H1 (cell line): ENCODE results near the gene PRG3. TPM values are rescaled to one million over a fixed set of nuclear protein-coding genes. Genes with fewer than 3 reads are reported as not detected.
A peak's percentile ranks its signal among the peaks of the same experiment; 100 is the strongest.

Source experiments
- CTCF ChIA-PET: fragments of 300-600 bp; sonication (Branson Sonifier 250); formaldehyde crosslinking; loops from one replicate; lab custom pipeline; 2021; ENCODE audit not compliant: partially characterized antibody; lab: Charles Lee
- POLR2A ChIA-PET: fragments of 300-600 bp; sonication (Branson Sonifier 250); formaldehyde crosslinking; loops from one replicate; lab custom pipeline; 2021; ENCODE audit warnings: inconsistent platforms; ENCODE audit not compliant: partially characterized antibody; lab: Charles Lee
- DNase-seq, 2 experiments: peaks; one replicate each; pipeline versions ENCODE4 v3.0.0 to v3.0.0-alpha.2; 2010 to 2022; ENCODE audit warnings: low spot score in 2 of 2, low read depth in 1 of 2, mixed read lengths in 1 of 2
- FAIRE-seq: peaks from 2 replicates; lab custom pipeline; 2011; peaks lifted over from hg19 to GRCh38; lab: Jason Lieb, UNC
- H2AFZ ChIP-seq: 2 replicates; pipeline ENCODE4 v1.8.1; 2012; ENCODE audit warnings: low read length, inconsistent platforms
- H2AK5ac ChIP-seq: 2 replicates; pipeline ENCODE4 v1.6.1; 2013; ENCODE audit warnings: low read depth, low read length
- H2BK120ac ChIP-seq: replicated peaks from 2 replicates; pipeline ENCODE3; 2013; ENCODE audit warnings: low read depth, low read length, inconsistent platforms
- H2BK12ac ChIP-seq: 2 replicates; pipeline ENCODE4 v1.6.1; 2013; ENCODE audit warnings: low read depth, low read length
- H2BK15ac ChIP-seq: 2 replicates; pipeline ENCODE4 v1.6.1; 2013; ENCODE audit warnings: low read length
- H2BK20ac ChIP-seq: 2 replicates; pipeline ENCODE4 v1.6.1; 2013; ENCODE audit warnings: low read length
- H2BK5ac ChIP-seq: 2 replicates; pipeline ENCODE4 v1.6.1; 2013; ENCODE audit warnings: low read depth, low read length
- H3K14ac ChIP-seq: 2 replicates; pipeline ENCODE4 v1.6.1; 2013; ENCODE audit warnings: inconsistent platforms; ENCODE audit not compliant: insufficient read length
- H3K18ac ChIP-seq: 2 replicates; pipeline ENCODE4 v1.6.1; 2013; ENCODE audit warnings: low read length; ENCODE audit errors: extremely low read depth
- H3K23ac ChIP-seq: 2 replicates; pipeline ENCODE4 v1.6.1; 2013; ENCODE audit warnings: inconsistent platforms; ENCODE audit not compliant: insufficient read length
- H3K23me2 ChIP-seq: 2 replicates; pipeline ENCODE4 v1.6.1; 2013; ENCODE audit warnings: low read depth, low read length
- H3K27ac ChIP-seq: 2 replicates; pipeline ENCODE4 v1.6.1; 2011; ENCODE audit warnings: low read depth, low read length, inconsistent platforms
- H3K27me3 ChIP-seq, 4 experiments: replicated peaks in 1 of 4; 1 replicate in 1 of 4; 2 replicates in 3 of 4; pipeline versions ENCODE4 v1.6.1 to v1.8.1; 2011 to 2013; ENCODE audit warnings: low read length in 3 of 4, mild to moderate bottlenecking in 3 of 4, inconsistent platforms in 2 of 4, mixed read lengths in 2 of 4, moderate library complexity in 1 of 4; ENCODE audit not compliant: control insufficient read depth in 3 of 4, insufficient read depth in 3 of 4; ENCODE audit errors: extremely low read depth in 1 of 4
- H3K36me3 ChIP-seq, 4 experiments: 2 replicates each; pipeline versions ENCODE4 v1.6.1 to v1.8.1; 2011 to 2013; ENCODE audit warnings: mild to moderate bottlenecking in 4 of 4, low read length in 3 of 4, moderate library complexity in 2 of 4, control low read depth in 1 of 4, inconsistent platforms in 1 of 4; ENCODE audit not compliant: insufficient read depth in 4 of 4, control insufficient read depth in 2 of 4
- H3K4ac ChIP-seq: replicated peaks from 2 replicates; pipeline ENCODE3; 2013; ENCODE audit warnings: low read length, low read depth, mixed read lengths, inconsistent platforms; ENCODE audit not compliant: insufficient read length
- H3K4me1 ChIP-seq, 4 experiments: replicated peaks in 1 of 4; 1 replicate in 1 of 4; 2 replicates in 3 of 4; pipeline versions ENCODE4 v1.6.1 to v1.8.1; 2011 to 2013; ENCODE audit warnings: low read length in 3 of 4, inconsistent platforms in 2 of 4, mixed read lengths in 1 of 4; ENCODE audit not compliant: insufficient read depth in 4 of 4, control insufficient read depth in 3 of 4
- H3K4me2 ChIP-seq, 2 experiments: 2 replicates each; pipeline versions ENCODE4 v1.6.1 to v1.8.1; 2011 to 2013; ENCODE audit warnings: low read depth in 2 of 2, low read length in 2 of 2, control low read depth in 1 of 2, inconsistent platforms in 1 of 2, mild to moderate bottlenecking in 1 of 2; ENCODE audit not compliant: insufficient read depth in 1 of 2
- H3K4me3 ChIP-seq, 4 experiments: fragments of 200-600, 300-600 bp in 1 of 4; sonication (generic), shearing (Covaris generic), sonication (Bioruptor Twin) in 1 of 4; 2 replicates each; pipeline versions ENCODE4 v1.5.1 to v1.8.1; 2011 to 2016; ENCODE audit warnings: low read length in 4 of 4, low read depth in 3 of 4, control low read depth in 2 of 4, inconsistent platforms in 2 of 4, mild to moderate bottlenecking in 2 of 4, mixed read lengths in 1 of 4, moderate library complexity in 1 of 4; ENCODE audit not compliant: insufficient read depth in 2 of 4; ENCODE audit errors: extremely low read depth in 1 of 4
- H3K56ac ChIP-seq: replicated peaks from 2 replicates; pipeline ENCODE3; 2013; ENCODE audit warnings: low read depth, mild to moderate bottlenecking, mixed read lengths, low read length, inconsistent platforms; ENCODE audit not compliant: insufficient read length
- H3K79me1 ChIP-seq: 2 replicates; pipeline ENCODE4 v1.6.1; 2013; ENCODE audit warnings: low read depth, low read length, control low read depth
- H3K79me2 ChIP-seq, 2 experiments: 2 replicates each; pipeline versions ENCODE4 v1.6.1 to v1.8.1; 2012 to 2013; ENCODE audit warnings: low read length in 2 of 2, mild to moderate bottlenecking in 2 of 2, inconsistent platforms in 1 of 2; ENCODE audit not compliant: insufficient read depth in 2 of 2, control insufficient read depth in 1 of 2
- H3K9ac ChIP-seq, 4 experiments: replicated peaks in 1 of 4; 1 replicate in 1 of 4; 2 replicates in 3 of 4; pipeline versions ENCODE4 v1.6.1 to v1.8.1; 2011 to 2013; ENCODE audit warnings: low read depth in 3 of 4, low read length in 3 of 4, control low read depth in 2 of 4, mild to moderate bottlenecking in 2 of 4, moderate library complexity in 2 of 4, inconsistent platforms in 1 of 4; ENCODE audit errors: extremely low read depth in 1 of 4
- H3K9me3 ChIP-seq, 2 experiments: 2 replicates each; pipeline versions ENCODE4 v1.6.1 to v1.8.1; 2012 to 2013; ENCODE audit warnings: mild to moderate bottlenecking in 2 of 2, moderate library complexity in 2 of 2, control low read depth in 1 of 2, inconsistent platforms in 1 of 2, low read depth in 1 of 2, low read length in 1 of 2, mixed read lengths in 1 of 2; ENCODE audit not compliant: insufficient read depth in 2 of 2
- H4K20me1 ChIP-seq, 2 experiments: replicated peaks in 1 of 2; 2 replicates each; pipeline versions ENCODE3 to v1.8.1; 2011 to 2013; ENCODE audit warnings: inconsistent platforms in 2 of 2, low read length in 2 of 2, mild to moderate bottlenecking in 1 of 2; ENCODE audit not compliant: insufficient read depth in 2 of 2, control insufficient read depth in 1 of 2
- H4K5ac ChIP-seq: 2 replicates; pipeline ENCODE4 v1.6.1; 2013; ENCODE audit warnings: low read length, low read depth, mixed read lengths, inconsistent platforms; ENCODE audit not compliant: insufficient read length
- H4K8ac ChIP-seq: 2 replicates; pipeline ENCODE4 v1.8.0; 2013; ENCODE audit warnings: mild to moderate bottlenecking, moderate library complexity, low read length, inconsistent platforms; ENCODE audit not compliant: insufficient read depth; ENCODE audit errors: extremely low read depth
- H4K91ac ChIP-seq: replicated peaks from 2 replicates; pipeline ENCODE3; 2013; ENCODE audit warnings: low read length, mixed read lengths, inconsistent platforms; ENCODE audit not compliant: insufficient read length
- BCL11A ChIP-seq, 2 experiments: IDR thresholded peaks; one replicate each; pipeline ENCODE4 v1.6.1; 2011; ENCODE audit warnings: low read depth in 2 of 2, low read length in 2 of 2, mild to moderate bottlenecking in 2 of 2
- CEBPB ChIP-seq: IDR thresholded peaks from 2 replicates; pipeline ENCODE4 v1.6.1; 2012; ENCODE audit warnings: low read depth, low read length
- CHD2 ChIP-seq: IDR thresholded peaks from 2 replicates; pipeline ENCODE4 v1.6.1; 2012; ENCODE audit warnings: low read length, improper control_type of control experiment
- CTBP2 ChIP-seq: IDR thresholded peaks from 2 replicates; pipeline ENCODE4 v1.7.0; 2011; ENCODE audit warnings: borderline replicate concordance, mild to moderate bottlenecking, moderate library complexity, mixed read lengths, low read length; ENCODE audit not compliant: insufficient read depth, insufficient read length
- JUN ChIP-seq: IDR thresholded peaks from 2 replicates; pipeline ENCODE4 v1.6.1; 2011; ENCODE audit warnings: low read depth, mild to moderate bottlenecking, improper control_type of control experiment, low read length
- RBBP5 ChIP-seq: IDR thresholded peaks from 2 replicates; pipeline ENCODE4 v1.7.1; 2012; ENCODE audit warnings: low read depth, mild to moderate bottlenecking, inconsistent platforms, low read length, moderate library complexity, borderline replicate concordance
- SP1 ChIP-seq: IDR thresholded peaks from 2 replicates; pipeline ENCODE4 v1.6.1; 2011; ENCODE audit warnings: low read depth, low read length
- SP2 ChIP-seq: IDR thresholded peaks from 2 replicates; pipeline ENCODE4 v1.6.1; 2012; ENCODE audit warnings: mild to moderate bottlenecking, low read length, inconsistent platforms
- SUZ12 ChIP-seq: fragments of 200-600 bp; sonication (generic); IDR thresholded peaks from 2 replicates; pipeline ENCODE4 v1.6.1; 2012; ENCODE audit warnings: mild to moderate bottlenecking, inconsistent platforms, low read length, moderate library complexity, mixed read lengths
- TAF1 ChIP-seq: IDR thresholded peaks from 2 replicates; pipeline ENCODE4 v1.6.1; 2011; ENCODE audit warnings: mild to moderate bottlenecking, low read depth, low read length
- TBP ChIP-seq: IDR thresholded peaks from 2 replicates; pipeline ENCODE4 v1.6.1; 2011; ENCODE audit warnings: low read depth, low read length, improper control_type of control experiment
- TCF12 ChIP-seq: IDR thresholded peaks from 2 replicates; pipeline ENCODE4 v1.6.1; 2011; ENCODE audit warnings: low read depth, mild to moderate bottlenecking, low read length
- TEAD4 ChIP-seq: IDR thresholded peaks from 2 replicates; pipeline ENCODE4 v1.6.1; 2012; ENCODE audit warnings: low read depth, low read length, inconsistent platforms, mixed read lengths
- WGBS, 2 experiments: shearing (Covaris generic) in 1 of 2; methylation state at CpG; one replicate each; pipeline versions ENCODE4 v1.1.6 to v1.1.7; 2013 to 2015; ENCODE audit warnings: low lambda C conversion rate in 2 of 2, mixed read lengths in 2 of 2, inconsistent platforms in 1 of 2, low coverage in 1 of 2, missing lambda C conversion rate in 1 of 2; ENCODE audit not compliant: insufficient replicate concordance in 2 of 2, insufficient coverage in 1 of 2, insufficient read length in 1 of 2; ENCODE audit errors: extremely low coverage in 1 of 2, missing lambda C conversion rate in 1 of 2; 5-methylcytosine and 5-hydroxymethylcytosine counted together
- polyA plus RNA-seq, 7 experiments: library from polyadenylated mRNA; depleted of rRNA in 3 of 7; stranded (reverse) in 5 of 7; unstranded in 2 of 7; fragments of >200 nt in 5 of 7; fragments of 200-250 nt in 2 of 7; gene quantifications; 1 replicate in 5 of 7; 2 replicates in 1 of 7; 4 replicates in 1 of 7; pipeline versions ENCODE4 v1.2.1 to v1.2.3, GENCODE V29; 2011 to 2013; ENCODE audit warnings: missing spikeins in 2 of 7, mixed read lengths in 2 of 7
- total RNA-seq: library from RNA; stranded (reverse); fragmentation: NEBNext Ultra II Directional; extraction: Animal tissue kit (Norgen Biotek cat#: 25700); gene quantifications from 2 replicates; pipeline ENCODE4 v1.2.1, GENCODE V29; 2021

The PRG3 gene
- total and polyA plus RNA-seq, 2 of the 8 experiments (the other 6 are each of a cell fraction or from before 2014, with no cell fraction given): not detected

DNA sequence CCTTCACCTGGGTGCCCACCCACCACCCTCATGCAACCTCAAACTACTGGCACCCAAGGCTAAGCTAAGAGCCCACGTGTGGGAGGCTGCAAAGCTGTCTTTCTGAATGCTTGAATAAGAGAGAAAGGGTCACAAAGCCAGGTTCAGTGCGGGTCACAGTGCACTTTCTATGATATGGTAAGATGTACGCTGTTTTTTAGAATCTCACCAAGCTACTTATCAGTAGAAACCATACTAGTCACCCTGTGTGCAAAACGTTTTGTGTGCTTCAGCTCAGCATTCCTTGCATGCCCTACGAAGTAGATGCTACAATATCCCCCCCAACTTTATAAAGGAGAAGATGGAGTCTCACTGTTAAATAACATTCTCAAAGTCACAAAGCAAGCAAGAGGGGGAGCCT is 27.9 kb downstream of the PRG3 start:
- Histone ChIP-seq H3K23me2 (peaks cover 3% of the 10 kb centered on the region), H4K91ac (no peak overlapping the region), H4K8ac (no peak overlapping the region; the same call in 1 of the 2 replicates), H3K4me1 (peaks cover 1 to 4% (median 4%) of the 10 kb centered on the region in 4 experiments; a peak in 5 of 7 replicates), H3K18ac (no peak overlapping the region), H3K9ac (no peak overlapping the region), H3K23ac (no peak overlapping the region), H2BK20ac (no peak overlapping the region), H2AFZ (peak overlapping the region; percentile 68; the same call in 1 of the 2 replicates), H3K14ac (no peak overlapping the region), H2BK12ac (no peak overlapping the region), H3K79me1 (no peaks in the 10 kb centered on the region), H3K56ac (no peak overlapping the region), H3K27me3 (peaks cover 0 to 2% (median under 1%) of the 10 kb centered on the region in 4 experiments; a peak in 1 of 7 replicates), H3K36me3 (no peaks in the 10 kb centered on the region), H2BK15ac (no peak overlapping the region), H4K5ac (no peak overlapping the region), H3K4ac (no peak overlapping the region), H2AK5ac (no peak overlapping the region), H3K4me3 (no peak overlapping the region), H3K27ac (no peak overlapping the region), H2BK120ac (no peak overlapping the region), H4K20me1 (no peaks in the 10 kb centered on the region), H3K4me2 (no peak overlapping the region), H3K9me3 (no peaks in the 10 kb centered on the region), H3K79me2 (no peaks in the 10 kb centered on the region), H2BK5ac (no peak overlapping the region)
- TF ChIP-seq TBP (no peak), CEBPB (no peak), SP1 (no peak), CTBP2 (no peak), TCF12 (no peak), TAF1 (no peak), SUZ12 (no peak), TEAD4 (no peak), JUN (no peak), SP2 (no peak), CHD2 (no peak), BCL11A (IDR thresholded peaks at IDR 0.05; ENCODE audit: low read depth in 2 of 2, low read length in 2 of 2) (no peak), RBBP5 (no peak)
- FAIRE-seq (no peak), DNase-seq (no peak)
- POLR2A ChIA-PET: interaction anchor here (0.8 to 1.9 kb wide), 9 partner anchors 10 to 296 kb away, joined by 3 to 5 read pairs (median 3); partner anchors contain the start of genes SSRP1 and TNKS1BP1
- WGBS, 2 experiments: 69% methylated on average over 5 of the region's 5 CpGs; no CpG with 5 or more reads in 1 of the 2 experiments
- CTCF ChIA-PET: interaction anchor here (0.6 to 2.2 kb wide), 13 partner anchors 10 to 190 kb away, joined by 3 to 8 read pairs (median 3); no protein-coding TSS in a partner anchor
